GM21360 (cell line): ENCODE results near the gene TEAD1.

Source experiments
- ATAC-seq: cut with Tn5 transposase; IDR thresholded peaks from one replicate; pipeline ENCODE4 v1.9.1; 2021; ENCODE audit warnings: mild to moderate bottlenecking, moderate library complexity; ENCODE audit not compliant: unreplicated experiment

TEAD1 gene

GRCh38 chr11:12684816-12685215, 10.6 kb downstream of the TEAD1 start:
- no peak for ATAC-seq

GRCh38 chr11:12685229-12685628, 11.0 kb downstream of the TEAD1 start:
- ATAC-seq, result no peak

GRCh38 chr11:12686246-12687060, 12.2 kb downstream of the TEAD1 start:
- ATAC-seq, result no peak

- ATAC-seq, result no peak
Observed at GRCh38 chr11:12687216-12687623, 13.0 kb downstream of the TEAD1 start.

GRCh38 chr11:12687740-12688139, 13.5 kb downstream of the TEAD1 start:
- ATAC-seq, result no peak

GRCh38 chr11:12689029-12689755, 15.0 kb downstream of the TEAD1 start:
- no peak for ATAC-seq

GRCh38 chr11:12690663-12691062, 16.4 kb downstream of the TEAD1 start:
- no peak for ATAC-seq

GRCh38 chr11:12691473-12691872, 17.3 kb downstream of the TEAD1 start:
- ATAC-seq, result no peak

- no peak for ATAC-seq
Observed at GRCh38 chr11:12692229-12693075, 18.2 kb downstream of the TEAD1 start.

- no peak for ATAC-seq
Observed at GRCh38 chr11:12693094-12693478, 18.9 kb downstream of the TEAD1 start.

GRCh38 chr11:12693479-12694182, 19.4 kb downstream of the TEAD1 start:
- ATAC-seq, result no peak

- no peak for ATAC-seq
Observed at GRCh38 chr11:12694183-12694531, 19.9 kb downstream of the TEAD1 start.

GRCh38 chr11:12695221-12695794, 21.1 kb downstream of the TEAD1 start:
- ATAC-seq, result no peak

GRCh38 chr11:12695873-12696272, 21.7 kb downstream of the TEAD1 start:
- no peak for ATAC-seq

- no peak for ATAC-seq
Observed at GRCh38 chr11:12696911-12697581, 22.8 kb downstream of the TEAD1 start.

- ATAC-seq, result no peak
Observed at GRCh38 chr11:12698048-12698447, 23.8 kb downstream of the TEAD1 start.

- no peak for ATAC-seq
Observed at GRCh38 chr11:12701811-12702592, 27.8 kb downstream of the TEAD1 start.

- no peak for ATAC-seq
Observed at GRCh38 chr11:12702999-12703453, 28.8 kb downstream of the TEAD1 start.

GRCh38 chr11:12704049-12704448, 29.8 kb downstream of the TEAD1 start:
- no peak for ATAC-seq
